Nephron progenitor cell (in vitro differentiated cells): Measurements from ENCODE around the gene BCAP31.

Experiments
- DNase-seq: peaks from one replicate; pipeline ENCODE4 v3.0.0; 2021
- H3K27ac Mint-ChIP-seq: 2 replicates; pipeline ENCODE4 v1.8.0; 2021; ENCODE audit warnings: mild to moderate bottlenecking, moderate library complexity, mixed read lengths
- H3K27me3 Mint-ChIP-seq: 2 replicates; pipeline ENCODE4 v1.8.0; 2021; ENCODE audit warnings: mild to moderate bottlenecking, low read depth, mixed read lengths; ENCODE audit not compliant: poor library complexity
- H3K36me3 Mint-ChIP-seq: 2 replicates; pipeline ENCODE4 v1.8.0; 2021; ENCODE audit warnings: low read depth, mixed read lengths
- H3K4me1 Mint-ChIP-seq: 2 replicates; pipeline ENCODE4 v1.8.0; 2021; ENCODE audit warnings: mixed read lengths
- H3K4me3 Mint-ChIP-seq: 2 replicates; pipeline ENCODE4 v1.8.0; 2021; ENCODE audit warnings: mild to moderate bottlenecking, moderate library complexity, mixed read lengths
- H3K9me3 Mint-ChIP-seq: 2 replicates; pipeline ENCODE4 v1.8.0; 2021; ENCODE audit warnings: mild to moderate bottlenecking, moderate library complexity, mixed read lengths
- TF ChIP-seq, protein P1 (sequence below): fragments of 200-600 bp; sonication (generic); IDR thresholded peaks from 2 replicates; pipeline ENCODE4 v1.5.0; 2021; ENCODE audit warnings: antibody characterized with exemption

The BCAP31 gene

DNA sequence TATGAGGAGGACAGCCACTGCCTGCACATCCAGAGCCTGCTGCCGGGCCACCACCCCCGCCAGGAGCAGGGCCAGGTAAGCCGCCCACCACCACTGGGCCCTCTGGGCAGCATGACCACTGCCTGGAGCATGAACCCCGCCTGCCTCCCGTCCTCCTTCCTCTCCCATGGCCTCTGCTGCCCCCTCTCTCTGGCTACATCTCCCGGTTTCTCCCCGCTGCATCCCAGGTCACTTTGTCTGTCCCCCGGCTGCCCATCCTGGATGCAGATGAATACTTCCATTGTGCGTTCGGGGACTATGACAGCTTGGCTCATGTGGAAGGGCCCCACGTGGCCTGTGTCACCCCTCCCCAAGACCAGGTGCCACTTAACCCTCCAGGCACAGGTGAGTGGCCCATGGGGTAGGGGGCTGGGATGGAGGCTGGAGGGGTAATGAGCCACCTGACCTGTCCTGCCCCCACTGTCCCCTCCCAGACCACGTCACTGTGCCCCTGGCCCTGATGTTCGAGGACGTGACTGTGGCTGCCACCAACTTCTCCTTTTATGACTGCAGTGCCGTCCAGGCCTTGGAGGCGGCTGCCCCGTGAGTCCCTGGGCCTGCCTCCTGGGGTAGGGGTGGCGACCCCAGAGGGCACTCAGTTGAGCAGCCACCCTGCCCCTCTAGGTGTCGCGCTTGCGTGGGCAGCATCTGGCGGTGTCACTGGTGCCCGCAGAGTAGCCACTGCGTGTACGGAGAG, 45.8 kb upstream of the BCAP31 start:
- H3K27ac Mint-ChIP-seq = no peak overlapping the region
- H3K27me3 Mint-ChIP-seq = peaks cover 4% of the 10 kb centered on the region
- H3K9me3 Mint-ChIP-seq = peaks cover 23% of the 10 kb centered on the region
- no peak for DNase-seq
- H3K4me1 Mint-ChIP-seq = peaks cover 7% of the 10 kb centered on the region
- H3K36me3 Mint-ChIP-seq = no peaks in the 10 kb centered on the region
- TF ChIP-seq, protein P1, sequence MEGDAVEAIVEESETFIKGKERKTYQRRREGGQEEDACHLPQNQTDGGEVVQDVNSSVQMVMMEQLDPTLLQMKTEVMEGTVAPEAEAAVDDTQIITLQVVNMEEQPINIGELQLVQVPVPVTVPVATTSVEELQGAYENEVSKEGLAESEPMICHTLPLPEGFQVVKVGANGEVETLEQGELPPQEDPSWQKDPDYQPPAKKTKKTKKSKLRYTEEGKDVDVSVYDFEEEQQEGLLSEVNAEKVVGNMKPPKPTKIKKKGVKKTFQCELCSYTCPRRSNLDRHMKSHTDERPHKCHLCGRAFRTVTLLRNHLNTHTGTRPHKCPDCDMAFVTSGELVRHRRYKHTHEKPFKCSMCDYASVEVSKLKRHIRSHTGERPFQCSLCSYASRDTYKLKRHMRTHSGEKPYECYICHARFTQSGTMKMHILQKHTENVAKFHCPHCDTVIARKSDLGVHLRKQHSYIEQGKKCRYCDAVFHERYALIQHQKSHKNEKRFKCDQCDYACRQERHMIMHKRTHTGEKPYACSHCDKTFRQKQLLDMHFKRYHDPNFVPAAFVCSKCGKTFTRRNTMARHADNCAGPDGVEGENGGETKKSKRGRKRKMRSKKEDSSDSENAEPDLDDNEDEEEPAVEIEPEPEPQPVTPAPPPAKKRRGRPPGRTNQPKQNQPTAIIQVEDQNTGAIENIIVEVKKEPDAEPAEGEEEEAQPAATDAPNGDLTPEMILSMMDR = no peak
- no peak overlapping the region for H3K4me3 Mint-ChIP-seq

DNA sequence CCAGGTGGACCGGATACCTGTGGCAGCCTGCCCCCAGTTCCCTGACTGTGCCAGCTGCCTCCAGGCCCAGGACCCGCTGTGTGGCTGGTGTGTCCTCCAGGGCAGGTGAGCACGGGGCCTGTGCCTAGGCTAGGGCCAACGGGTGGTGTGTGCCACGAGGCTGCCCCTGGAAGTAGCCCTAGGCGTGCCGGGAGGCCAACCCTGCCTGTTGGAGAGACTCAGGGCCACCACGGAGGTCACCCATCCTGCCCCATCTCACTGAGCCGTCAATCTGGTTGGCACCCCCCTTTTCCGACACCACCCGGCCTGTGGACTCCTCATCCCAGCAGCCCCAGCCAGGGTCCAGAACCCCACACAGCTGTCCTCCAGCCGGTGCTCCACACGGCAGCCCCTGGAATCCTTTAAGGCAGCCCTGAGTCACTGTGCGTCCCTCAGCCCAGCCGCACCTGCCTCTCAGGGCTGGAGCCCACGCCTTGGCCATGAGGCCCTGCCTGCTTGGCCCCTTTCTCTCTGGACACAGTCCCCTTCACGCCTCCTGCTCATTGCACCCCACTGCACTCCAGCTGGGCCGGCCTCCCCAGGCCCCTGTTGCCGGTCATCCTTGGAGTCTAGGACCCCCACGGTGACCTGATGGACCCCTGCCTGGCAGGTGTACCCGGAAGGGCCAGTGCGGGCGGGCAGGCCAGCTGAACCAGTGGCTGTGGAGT, 45.1 kb upstream of the BCAP31 start:
- H3K4me1 Mint-ChIP-seq = peaks cover 7% of the 10 kb centered on the region
- no peaks in the 10 kb centered on the region for H3K36me3 Mint-ChIP-seq
- no peak for DNase-seq
- no peak overlapping the region for H3K4me3 Mint-ChIP-seq
- H3K27ac Mint-ChIP-seq = no peak overlapping the region
- TF ChIP-seq, protein P1 = no peak
- H3K9me3 Mint-ChIP-seq = peaks cover 23% of the 10 kb centered on the region
- peaks cover 4% of the 10 kb centered on the region for H3K27me3 Mint-ChIP-seq

DNA sequence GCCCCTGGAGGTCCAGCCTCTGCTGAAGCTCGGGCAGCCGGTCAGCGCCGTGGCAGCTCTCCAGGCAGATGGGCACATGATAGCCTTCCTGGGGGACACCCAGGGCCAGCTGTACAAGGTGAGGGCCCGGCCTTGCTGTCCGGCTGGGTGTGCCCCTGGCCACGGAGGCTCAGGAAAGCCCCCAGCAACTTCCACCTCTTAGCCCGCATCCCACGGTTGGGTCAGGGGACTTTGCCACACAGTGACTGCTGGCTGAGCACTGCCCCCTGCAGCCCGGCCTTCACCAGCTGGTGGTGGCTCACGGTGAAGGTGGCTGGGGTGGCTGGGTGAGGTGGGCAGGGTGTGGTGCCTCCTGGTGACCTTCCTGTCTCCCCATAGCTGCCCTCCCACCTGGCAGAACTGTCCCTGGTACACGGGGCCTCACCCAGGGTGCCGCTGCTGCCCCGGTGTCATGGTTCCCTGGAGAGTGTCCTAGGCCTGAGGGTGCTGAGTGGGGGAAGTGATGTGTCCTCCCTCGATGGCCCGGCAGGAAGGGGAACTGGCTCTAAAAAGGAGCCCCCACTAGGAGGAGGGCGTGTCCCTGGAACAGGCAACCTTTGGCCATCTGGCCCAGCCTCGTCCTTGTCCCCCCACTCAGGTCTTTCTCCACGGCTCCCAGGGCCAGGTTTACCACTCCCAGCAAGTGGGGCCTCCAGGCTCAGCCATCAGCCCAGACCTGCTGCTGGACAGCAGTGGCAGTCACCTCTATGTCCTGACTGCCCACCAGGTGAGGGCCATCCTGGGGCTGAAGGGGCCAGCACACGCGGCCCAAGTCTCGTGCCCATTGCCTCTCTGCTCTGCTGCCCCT, 44.3 kb upstream of the BCAP31 start:
- Mint-ChIP-seq H3K27me3 (peaks cover 5% of the 10 kb centered on the region), H3K4me1 (peaks cover 7% of the 10 kb centered on the region), H3K36me3 (no peaks in the 10 kb centered on the region), H3K4me3 (no peak overlapping the region), H3K9me3 (peaks cover 29% of the 10 kb centered on the region), H3K27ac (no peak overlapping the region)
- DNase-seq = no peak
- TF ChIP-seq, protein P1 = no peak

DNA sequence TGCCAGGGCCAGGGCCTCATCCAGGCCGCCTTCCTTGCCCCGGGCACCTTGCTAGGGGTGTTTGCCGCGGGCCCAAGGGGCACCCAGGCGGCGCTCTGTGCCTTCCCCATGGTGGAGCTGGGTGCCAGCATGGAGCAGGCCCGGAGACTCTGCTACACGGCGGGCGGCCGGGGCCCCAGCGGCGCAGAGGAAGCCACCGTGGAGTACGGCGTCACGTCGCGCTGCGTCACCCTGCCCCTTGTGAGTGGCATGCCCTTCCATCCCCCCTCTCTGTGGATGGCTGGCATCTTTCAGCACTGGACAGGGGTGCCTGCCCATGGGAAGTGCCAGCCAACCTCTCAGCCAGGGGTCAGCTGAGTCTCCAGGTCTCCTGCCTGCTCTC, 43.5 kb upstream of the BCAP31 start:
- Mint-ChIP-seq H3K27me3 (peaks cover 6% of the 10 kb centered on the region), H3K27ac (no peak overlapping the region), H3K4me1 (peaks cover 7% of the 10 kb centered on the region), H3K9me3 (peaks cover 38% of the 10 kb centered on the region), H3K36me3 (no peaks in the 10 kb centered on the region), H3K4me3 (no peak overlapping the region)
- DNase-seq = no peak
- TF ChIP-seq, protein P1 = no peak

DNA sequence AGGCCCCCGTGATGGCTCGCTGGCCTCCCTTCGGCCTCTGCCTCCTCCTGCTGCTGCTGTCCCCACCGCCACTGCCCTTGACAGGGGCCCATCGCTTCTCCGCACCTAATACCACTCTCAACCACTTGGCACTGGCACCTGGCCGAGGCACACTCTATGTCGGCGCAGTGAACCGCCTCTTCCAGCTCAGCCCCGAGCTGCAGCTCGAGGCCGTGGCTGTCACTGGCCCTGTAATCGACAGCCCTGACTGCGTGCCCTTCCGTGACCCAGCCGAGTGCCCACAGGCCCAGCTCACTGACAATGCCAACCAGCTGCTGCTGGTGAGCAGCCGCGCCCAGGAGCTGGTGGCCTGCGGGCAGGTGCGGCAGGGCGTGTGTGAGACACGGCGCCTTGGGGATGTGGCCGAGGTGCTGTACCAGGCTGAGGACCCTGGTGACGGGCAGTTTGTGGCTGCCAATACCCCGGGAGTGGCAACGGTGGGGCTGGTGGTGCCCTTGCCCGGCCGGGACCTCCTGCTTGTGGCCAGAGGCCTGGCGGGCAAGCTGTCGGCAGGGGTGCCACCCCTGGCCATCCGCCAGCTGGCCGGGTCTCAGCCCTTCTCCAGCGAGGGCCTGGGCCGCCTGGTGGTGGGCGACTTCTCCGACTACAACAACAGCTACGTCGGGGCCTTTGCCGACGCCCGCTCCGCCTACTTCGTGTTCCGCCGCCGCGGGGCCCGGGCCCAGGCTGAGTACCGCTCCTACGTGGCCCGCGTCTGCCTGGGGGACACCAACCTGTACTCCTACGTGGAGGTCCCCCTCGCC, 42.9 kb upstream of the BCAP31 start:
- Mint-ChIP-seq H3K4me3 (no peak overlapping the region), H3K4me1 (peaks cover 7% of the 10 kb centered on the region), H3K9me3 (peaks cover 36% of the 10 kb centered on the region), H3K27ac (no peak overlapping the region), H3K27me3 (peaks cover 6% of the 10 kb centered on the region), H3K36me3 (no peaks in the 10 kb centered on the region)
- TF ChIP-seq, protein P1 = no peak
- no peak for DNase-seq
